ENCODE data around the gene GLI1.
"Not testable (repeated sequence)": the region's sequence is repeated elsewhere in the genome, so short reads cannot be mapped to it uniquely, and the experiment has no call there.

GLI1 gene

GRCh38 chr12:57431654-57432188, 27.9 kb upstream of the GLI1 start:
- H3K4me3 Mint-ChIP-seq, result peak overlapping the region; percentile 95
- peak overlapping the region; percentile 99 for H3K27ac Mint-ChIP-seq
- peaks cover 28% of the 10 kb centered on the region for H3K4me1 Mint-ChIP-seq (ENCODE audit: low read depth)
- H3K36me3 Mint-ChIP-seq (ENCODE audit: low read depth), result peaks cover 7% of the 10 kb centered on the region
- H3K27me3 Mint-ChIP-seq (ENCODE audit: low read depth), result no peaks in the 10 kb centered on the region
- no peaks in the 10 kb centered on the region for H3K9me3 Mint-ChIP-seq
- DNase-seq (ENCODE audit: low spot score), result no peak

- H3K27ac Mint-ChIP-seq, result no peak overlapping the region
- H3K27me3 Mint-ChIP-seq (ENCODE audit: low read depth), result peaks cover under 1% of the 10 kb centered on the region
- peaks cover 27% of the 10 kb centered on the region for H3K4me1 Mint-ChIP-seq (ENCODE audit: low read depth)
- DNase-seq (ENCODE audit: low spot score), result no peak
- peaks cover 5% of the 10 kb centered on the region for H3K36me3 Mint-ChIP-seq (ENCODE audit: low read depth)
- H3K9me3 Mint-ChIP-seq, result no peaks in the 10 kb centered on the region
- H3K4me3 Mint-ChIP-seq, result no peak overlapping the region
Observed at GRCh38 chr12:57433370-57433769, 26.2 kb upstream of the GLI1 start.

- peaks cover 1% of the 10 kb centered on the region for H3K36me3 Mint-ChIP-seq (ENCODE audit: low read depth)
- peaks cover 6% of the 10 kb centered on the region for H3K27me3 Mint-ChIP-seq (ENCODE audit: low read depth)
- peaks cover 21% of the 10 kb centered on the region for H3K4me1 Mint-ChIP-seq (ENCODE audit: low read depth)
- H3K9me3 Mint-ChIP-seq, result no peaks in the 10 kb centered on the region
- peak within 1 kb of the TSS; percentile 67 for H3K27ac Mint-ChIP-seq
- peak within 1 kb of the TSS; percentile 58 for H3K4me3 Mint-ChIP-seq
- DNase-seq (ENCODE audit: low spot score), result no peak
Observed at GRCh38 chr12:57434517-57435223, 24.9 kb upstream of the GLI1 start, which contains the start of gene INHBC. Gene INHBC, plus strand, starts transcription at chr12:57434784. Its CDS starts 103 bp downstream, at chr12:57434887.

- H3K27me3 Mint-ChIP-seq (ENCODE audit: low read depth), result peaks cover 6% of the 10 kb centered on the region
- peaks cover 18% of the 10 kb centered on the region for H3K4me1 Mint-ChIP-seq (ENCODE audit: low read depth)
- H3K4me3 Mint-ChIP-seq, result peak overlapping the region; percentile 58
- no peaks in the 10 kb centered on the region for H3K36me3 Mint-ChIP-seq (ENCODE audit: low read depth)
- no peak for DNase-seq (ENCODE audit: low spot score)
- H3K27ac Mint-ChIP-seq, result peak overlapping the region; percentile 67
- no peaks in the 10 kb centered on the region for H3K9me3 Mint-ChIP-seq
Observed at GRCh38 chr12:57435293-57435692, 24.3 kb upstream of the GLI1 start.

GRCh38 chr12:57438400-57438799, 21.2 kb upstream of the GLI1 start:
- Mint-ChIP-seq H3K9me3 (peaks cover 5% of the 10 kb centered on the region), H3K27me3 (ENCODE audit: low read depth) (peaks cover 10% of the 10 kb centered on the region), H3K4me3 (no peak overlapping the region)

GRCh38 chr12:57439762-57440266, 19.8 kb upstream of the GLI1 start:
- no peak for DNase-seq (ENCODE audit: low spot score)
- Mint-ChIP-seq H3K9me3 (peaks cover 5% of the 10 kb centered on the region), H3K4me1 (ENCODE audit: low read depth) (peaks cover 4% of the 10 kb centered on the region), H3K36me3 (ENCODE audit: low read depth) (no peaks in the 10 kb centered on the region), H3K4me3 (no peak overlapping the region), H3K27me3 (ENCODE audit: low read depth) (peaks cover 10% of the 10 kb centered on the region), H3K27ac (no peak overlapping the region)

More at GRCh38 chr12:57438400-57438799, 21.2 kb upstream of the GLI1 start:
- H3K27ac Mint-ChIP-seq, result no peak overlapping the region
- peaks cover 7% of the 10 kb centered on the region for H3K4me1 Mint-ChIP-seq (ENCODE audit: low read depth)
- no peaks in the 10 kb centered on the region for H3K36me3 Mint-ChIP-seq (ENCODE audit: low read depth)
- no peak for DNase-seq (ENCODE audit: low spot score)

- not testable (repeated sequence) for H3K4me1 Mint-ChIP-seq (ENCODE audit: low read depth); H3K27ac Mint-ChIP-seq; DNase-seq (ENCODE audit: low spot score); H3K9me3 Mint-ChIP-seq; H3K36me3 Mint-ChIP-seq (ENCODE audit: low read depth); H3K4me3 Mint-ChIP-seq
- peaks cover 10% of the 10 kb centered on the region for H3K27me3 Mint-ChIP-seq (ENCODE audit: low read depth)
Observed at GRCh38 chr12:57441393-57441792, 18.2 kb upstream of the GLI1 start.

- Mint-ChIP-seq H3K4me3 (no peak overlapping the region), H3K9me3 (peaks cover 5% of the 10 kb centered on the region), H3K36me3 (ENCODE audit: low read depth) (no peaks in the 10 kb centered on the region)
Observed at GRCh38 chr12:57441846-57442427, 17.6 kb upstream of the GLI1 start.

GRCh38 chr12:57444337-57444736, 15.2 kb upstream of the GLI1 start:
- H3K27ac Mint-ChIP-seq, result peak overlapping the region; percentile 58
- H3K4me3 Mint-ChIP-seq; H3K36me3 Mint-ChIP-seq (ENCODE audit: low read depth); H3K9me3 Mint-ChIP-seq; H3K4me1 Mint-ChIP-seq (ENCODE audit: low read depth); H3K27me3 Mint-ChIP-seq (ENCODE audit: low read depth); DNase-seq (ENCODE audit: low spot score): not testable (repeated sequence)

More at GRCh38 chr12:57441846-57442427, 17.6 kb upstream of the GLI1 start:
- Mint-ChIP-seq H3K27ac (no peak overlapping the region), H3K27me3 (ENCODE audit: low read depth) (peaks cover 10% of the 10 kb centered on the region), H3K4me1 (ENCODE audit: low read depth) (peaks cover 6% of the 10 kb centered on the region)
- no peak for DNase-seq (ENCODE audit: low spot score)

GRCh38 chr12:57444744-57445143, 14.8 kb upstream of the GLI1 start:
- Mint-ChIP-seq H3K27ac (peak overlapping the region; percentile 13), H3K36me3 (ENCODE audit: low read depth) (no peaks in the 10 kb centered on the region), H3K4me1 (ENCODE audit: low read depth) (peaks cover 6% of the 10 kb centered on the region), H3K4me3 (no peak overlapping the region), H3K27me3 (ENCODE audit: low read depth) (peaks cover 5% of the 10 kb centered on the region), H3K9me3 (peaks cover 5% of the 10 kb centered on the region)
- DNase-seq (ENCODE audit: low spot score), result no peak

- peaks cover 5% of the 10 kb centered on the region for H3K9me3 Mint-ChIP-seq
- H3K4me3 Mint-ChIP-seq, result no peak overlapping the region
- no peaks in the 10 kb centered on the region for H3K27me3 Mint-ChIP-seq (ENCODE audit: low read depth)
- peaks cover 6% of the 10 kb centered on the region for H3K4me1 Mint-ChIP-seq (ENCODE audit: low read depth)
- no peak for DNase-seq (ENCODE audit: low spot score)
- no peak overlapping the region for H3K27ac Mint-ChIP-seq
- H3K36me3 Mint-ChIP-seq (ENCODE audit: low read depth), result no peaks in the 10 kb centered on the region
Observed at GRCh38 chr12:57446292-57446960, 13.2 kb upstream of the GLI1 start.

- Mint-ChIP-seq H3K4me3 (no peak overlapping the region), H3K4me1 (ENCODE audit: low read depth) (peaks cover 10% of the 10 kb centered on the region), H3K36me3 (ENCODE audit: low read depth) (no peaks in the 10 kb centered on the region), H3K27ac (no peak overlapping the region), H3K27me3 (ENCODE audit: low read depth) (no peaks in the 10 kb centered on the region), H3K9me3 (no peaks in the 10 kb centered on the region)
- DNase-seq (ENCODE audit: low spot score), result no peak
Observed at GRCh38 chr12:57448669-57449068, 10.9 kb upstream of the GLI1 start.

- DNase-seq (ENCODE audit: low spot score), result no peak
- no peak overlapping the region for H3K27ac Mint-ChIP-seq
- no peak overlapping the region for H3K4me3 Mint-ChIP-seq
- peaks cover 10% of the 10 kb centered on the region for H3K4me1 Mint-ChIP-seq (ENCODE audit: low read depth)
- H3K27me3 Mint-ChIP-seq (ENCODE audit: low read depth), result no peaks in the 10 kb centered on the region
- no peaks in the 10 kb centered on the region for H3K36me3 Mint-ChIP-seq (ENCODE audit: low read depth)
- H3K9me3 Mint-ChIP-seq, result no peaks in the 10 kb centered on the region
Observed at GRCh38 chr12:57449375-57449774, 10.2 kb upstream of the GLI1 start.

GRCh38 chr12:57450057-57450456, 9.5 kb upstream of the GLI1 start:
- Mint-ChIP-seq H3K27me3 (ENCODE audit: low read depth) (no peaks in the 10 kb centered on the region), H3K36me3 (ENCODE audit: low read depth) (no peaks in the 10 kb centered on the region), H3K4me3 (no peak overlapping the region), H3K9me3 (no peaks in the 10 kb centered on the region), H3K4me1 (ENCODE audit: low read depth) (peaks cover 7% of the 10 kb centered on the region), H3K27ac (no peak overlapping the region)
- no peak for DNase-seq (ENCODE audit: low spot score)
